H9 (cell line): Measurements from ENCODE around the gene SDC4. TPM values are rescaled to one million over a fixed set of nuclear protein-coding genes. Genes with fewer than 3 reads are reported as not detected.

Experiments used
- DNase-seq: peaks from one replicate; pipeline ENCODE4 v3.0.0-alpha.2; 2017
- H2AFZ ChIP-seq: one replicate; pipeline ENCODE4 v1.6.1; 2013; ENCODE audit warnings: mild to moderate bottlenecking, low read length, control low read depth, moderate library complexity
- H2AK5ac ChIP-seq: 2 replicates; pipeline ENCODE4 v1.6.1; 2013; ENCODE audit warnings: low read length, control low read depth, mixed read lengths; ENCODE audit not compliant: insufficient read length
- H2BK120ac ChIP-seq: one replicate; pipeline ENCODE4 v1.6.1; 2013; ENCODE audit warnings: low read depth, mild to moderate bottlenecking, low read length, control low read depth, inconsistent platforms; ENCODE audit not compliant: poor library complexity, severe bottlenecking
- H2BK12ac ChIP-seq: 2 replicates; pipeline ENCODE4 v1.6.1; 2013; ENCODE audit warnings: low read length, control low read depth, mixed read lengths, low read depth; ENCODE audit not compliant: insufficient read length
- H2BK15ac ChIP-seq: 2 replicates; pipeline ENCODE4 v1.6.1; 2013; ENCODE audit warnings: low read depth, low read length, control low read depth
- H2BK20ac ChIP-seq: one replicate; pipeline ENCODE4 v1.6.1; 2013; ENCODE audit warnings: low read depth, mild to moderate bottlenecking, low read length, control low read depth, inconsistent platforms; ENCODE audit not compliant: poor library complexity, severe bottlenecking
- H2BK5ac ChIP-seq: 2 replicates; pipeline ENCODE4 v1.6.1; 2013; ENCODE audit warnings: low read length, control low read depth, mixed read lengths; ENCODE audit not compliant: insufficient read length
- H3K14ac ChIP-seq: 2 replicates; pipeline ENCODE4 v1.6.1; 2013; ENCODE audit warnings: low read length, control low read depth; ENCODE audit not compliant: insufficient read depth
- H3K18ac ChIP-seq: 2 replicates; pipeline ENCODE4 v1.6.1; 2013; ENCODE audit warnings: low read depth, mild to moderate bottlenecking, mixed read lengths, low read length, control low read depth; ENCODE audit not compliant: insufficient read length
- H3K23ac ChIP-seq: 2 replicates; pipeline ENCODE4 v1.6.1; 2013; ENCODE audit warnings: low read length, control low read depth, mixed read lengths, low read depth; ENCODE audit not compliant: insufficient read length
- H3K23me2 ChIP-seq: 2 replicates; pipeline ENCODE4 v1.6.1; 2013; ENCODE audit warnings: low read depth, mild to moderate bottlenecking, mixed read lengths, low read length, control low read depth; ENCODE audit not compliant: insufficient read length, poor library complexity, severe bottlenecking
- H3K27ac ChIP-seq: 2 replicates; pipeline ENCODE4 v1.5.1; 2013; ENCODE audit warnings: low read length, control low read depth, mixed read lengths, low read depth; ENCODE audit not compliant: insufficient read length
- H3K27me3 ChIP-seq: 2 replicates; pipeline ENCODE4 v1.6.1; 2013; ENCODE audit warnings: low read length, control low read depth, inconsistent platforms; ENCODE audit not compliant: insufficient read depth
- H3K4ac ChIP-seq: 2 replicates; pipeline ENCODE4 v1.6.1; 2013; ENCODE audit warnings: low read depth, mild to moderate bottlenecking, control low read depth, inconsistent platforms, low read length, moderate library complexity
- H3K4me1 ChIP-seq: 2 replicates; pipeline ENCODE4 v1.6.1; 2013; ENCODE audit warnings: low read length, control low read depth, inconsistent platforms; ENCODE audit not compliant: insufficient read depth
- H3K4me2 ChIP-seq: 2 replicates; pipeline ENCODE4 v1.6.1; 2013; ENCODE audit warnings: low read length, control low read depth, mixed read lengths; ENCODE audit not compliant: insufficient read length, insufficient read depth
- H3K56ac ChIP-seq: 2 replicates; pipeline ENCODE4 v1.6.1; 2013; ENCODE audit warnings: low read depth, mild to moderate bottlenecking, mixed read lengths, low read length, control low read depth; ENCODE audit not compliant: insufficient read length
- H3K79me1 ChIP-seq: 2 replicates; pipeline ENCODE4 v1.6.1; 2013; ENCODE audit warnings: low read depth, mild to moderate bottlenecking, moderate library complexity, low read length, control low read depth, inconsistent platforms; ENCODE audit not compliant: insufficient read depth, poor library complexity, severe bottlenecking
- H3K79me2 ChIP-seq: 2 replicates; pipeline ENCODE4 v1.6.1; 2013; ENCODE audit warnings: low read length, control low read depth, inconsistent platforms; ENCODE audit not compliant: insufficient read depth
- H3K9ac ChIP-seq: 2 replicates; pipeline ENCODE4 v1.6.1; 2013; ENCODE audit warnings: low read length, control low read depth, mixed read lengths; ENCODE audit not compliant: insufficient read length; ENCODE audit errors: extremely low read depth
- H3K9me3 ChIP-seq: one replicate; pipeline ENCODE4 v1.6.1; 2013; ENCODE audit warnings: low read depth, low read length, inconsistent platforms; ENCODE audit not compliant: control insufficient read depth
- H3T11ph ChIP-seq: one replicate; pipeline ENCODE4 v1.6.1; 2013; ENCODE audit warnings: mild to moderate bottlenecking, low read length, control low read depth, inconsistent platforms
- H4K20me1 ChIP-seq: one replicate; pipeline ENCODE4 v1.6.1; 2013; ENCODE audit not compliant: control insufficient read depth, insufficient read length, insufficient read depth
- H4K5ac ChIP-seq: 2 replicates; pipeline ENCODE4 v1.6.1; 2013; ENCODE audit warnings: low read depth, mild to moderate bottlenecking, mixed read lengths, low read length, control low read depth; ENCODE audit not compliant: insufficient read length
- H4K8ac ChIP-seq: replicated peaks from 2 replicates; pipeline ENCODE4 v1.6.1; 2013; ENCODE audit warnings: low read length, control low read depth, mixed read lengths, low read depth; ENCODE audit not compliant: insufficient read length
- H4K91ac ChIP-seq: 2 replicates; pipeline ENCODE4 v1.6.1; 2013; ENCODE audit warnings: low read depth, mild to moderate bottlenecking, moderate library complexity, mixed read lengths, low read length, control low read depth; ENCODE audit not compliant: insufficient read length
- H3K27ac Mint-ChIP-seq, 3 experiments: 2 replicates in 2 of 3; 3 replicates in 1 of 3; pipeline ENCODE4 v1.8.0; 2020 to 2021; ENCODE audit warnings: mixed read lengths in 3 of 3, mild to moderate bottlenecking in 1 of 3, moderate library complexity in 1 of 3
- H3K27me3 Mint-ChIP-seq: 2 replicates; pipeline ENCODE4 v1.8.0; 2021; ENCODE audit warnings: low read depth, mild to moderate bottlenecking, moderate library complexity, mixed read lengths
- H3K36me3 Mint-ChIP-seq, 3 experiments: 2 replicates in 2 of 3; 3 replicates in 1 of 3; pipeline ENCODE4 v1.8.0; 2020 to 2021; ENCODE audit warnings: low read depth in 3 of 3, mixed read lengths in 3 of 3; ENCODE audit not compliant: insufficient read depth in 1 of 3
- H3K4me1 Mint-ChIP-seq, 2 experiments: 2 replicates each; pipeline ENCODE4 v1.8.0; 2020; ENCODE audit warnings: mixed read lengths in 2 of 2
- H3K4me3 Mint-ChIP-seq, 2 experiments: 2 replicates in 1 of 2; 3 replicates in 1 of 2; pipeline ENCODE4 v1.8.0; 2020 to 2021; ENCODE audit warnings: mild to moderate bottlenecking in 2 of 2, mixed read lengths in 2 of 2, moderate library complexity in 1 of 2
- H3K9me3 Mint-ChIP-seq, 2 experiments: 2 replicates in 1 of 2; 3 replicates in 1 of 2; pipeline ENCODE4 v1.8.0; 2020; ENCODE audit warnings: mild to moderate bottlenecking in 2 of 2, mixed read lengths in 2 of 2, moderate library complexity in 1 of 2
- WGBS: extraction: QIAGEN DNeasy Blood & Tissue Kit; methylation state at CpG from one replicate; pipeline ENCODE4 v1.1.7; 2013; ENCODE audit warnings: missing lambda C conversion rate, low lambda C conversion rate, mixed read lengths; ENCODE audit not compliant: insufficient read length; ENCODE audit errors: extremely low coverage; 5-methylcytosine and 5-hydroxymethylcytosine counted together
- total RNA-seq: library from RNA; stranded (reverse); gene quantifications from 2 replicates; pipeline ENCODE4 v1.2.1, GENCODE V29; 2021
- TF ChIP-seq, protein P1 (sequence below): fragments of 200-600 bp; sonication (generic); conservative IDR thresholded peaks from 3 replicates; pipeline ENCODE4 v1.8.0; 2021; ENCODE audit warnings: antibody characterized with exemption, mild to moderate bottlenecking

The SDC4 gene
- total RNA-seq, 1 experiment from 2014 or later = 50.7 TPM

- no peaks in the 10 kb centered on the region for H3K36me3 Mint-ChIP-seq
- no peak overlapping the region for H4K91ac ChIP-seq
- no peak overlapping the region for H2BK15ac ChIP-seq
- H3K23ac ChIP-seq = no peak overlapping the region
- peaks cover 4 to 6% of the 10 kb centered on the region in 2 experiments; a peak in 2 of 5 replicates for H3K9me3 Mint-ChIP-seq
- no peaks in the 10 kb centered on the region for H3K9me3 ChIP-seq
- TF ChIP-seq, protein P1, sequence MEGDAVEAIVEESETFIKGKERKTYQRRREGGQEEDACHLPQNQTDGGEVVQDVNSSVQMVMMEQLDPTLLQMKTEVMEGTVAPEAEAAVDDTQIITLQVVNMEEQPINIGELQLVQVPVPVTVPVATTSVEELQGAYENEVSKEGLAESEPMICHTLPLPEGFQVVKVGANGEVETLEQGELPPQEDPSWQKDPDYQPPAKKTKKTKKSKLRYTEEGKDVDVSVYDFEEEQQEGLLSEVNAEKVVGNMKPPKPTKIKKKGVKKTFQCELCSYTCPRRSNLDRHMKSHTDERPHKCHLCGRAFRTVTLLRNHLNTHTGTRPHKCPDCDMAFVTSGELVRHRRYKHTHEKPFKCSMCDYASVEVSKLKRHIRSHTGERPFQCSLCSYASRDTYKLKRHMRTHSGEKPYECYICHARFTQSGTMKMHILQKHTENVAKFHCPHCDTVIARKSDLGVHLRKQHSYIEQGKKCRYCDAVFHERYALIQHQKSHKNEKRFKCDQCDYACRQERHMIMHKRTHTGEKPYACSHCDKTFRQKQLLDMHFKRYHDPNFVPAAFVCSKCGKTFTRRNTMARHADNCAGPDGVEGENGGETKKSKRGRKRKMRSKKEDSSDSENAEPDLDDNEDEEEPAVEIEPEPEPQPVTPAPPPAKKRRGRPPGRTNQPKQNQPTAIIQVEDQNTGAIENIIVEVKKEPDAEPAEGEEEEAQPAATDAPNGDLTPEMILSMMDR = no peak
- no peaks in the 10 kb centered on the region for H3K27me3 ChIP-seq
- no peak overlapping the region for H3K18ac ChIP-seq
- H4K20me1 ChIP-seq = no peaks in the 10 kb centered on the region
- H3K23me2 ChIP-seq = no peaks in the 10 kb centered on the region
- no peak overlapping the region for H2BK12ac ChIP-seq
- H3T11ph ChIP-seq = no peak overlapping the region
- H4K8ac ChIP-seq = no peak overlapping the region
- no peak overlapping the region for H3K4me3 Mint-ChIP-seq
- H2AK5ac ChIP-seq = no peak overlapping the region
- H3K27ac ChIP-seq = no peak overlapping the region
- H2BK20ac ChIP-seq = no peak overlapping the region
- H3K4me1 Mint-ChIP-seq = peaks cover 0 to 6% of the 10 kb centered on the region in 2 experiments; a peak in 1 of 4 replicates
- no peak overlapping the region for H3K4me2 ChIP-seq
- no peak overlapping the region for H3K4ac ChIP-seq
- no peak overlapping the region for H4K5ac ChIP-seq
- no peaks in the 10 kb centered on the region for H3K79me1 ChIP-seq
- no peaks in the 10 kb centered on the region for H3K79me2 ChIP-seq
- peaks cover 33% of the 10 kb centered on the region for H3K27me3 Mint-ChIP-seq
- H2AFZ ChIP-seq = no peak overlapping the region
- H3K14ac ChIP-seq = no peak overlapping the region
- H3K56ac ChIP-seq = no peak overlapping the region
- no peak for DNase-seq
- no peak overlapping the region for H2BK5ac ChIP-seq
- H3K9ac ChIP-seq = no peak overlapping the region
- H2BK120ac ChIP-seq = no peak overlapping the region
- H3K27ac Mint-ChIP-seq = no peak overlapping the region
- no CpG with 5 or more reads among the region's 11 CpGs for WGBS
- H3K4me1 ChIP-seq = no peaks in the 10 kb centered on the region
Observed at GRCh38 chr20:45313943-45314342, 34.3 kb downstream of the SDC4 start.
